Adrenal gland (tissue), 12 donors: Measurements from ENCODE around the gene ST7. TPM values are rescaled to one million over a fixed set of nuclear protein-coding genes. Genes with fewer than 3 reads are reported as not detected.

Experiments used
- DNase-seq, 7 donors: peaks; one replicate each; pipeline ENCODE4 v3.0.0-alpha.2; 2019 to 2020
- H3K27ac ChIP-seq, 5 donors: fragments of 200-600 bp; sonication (generic) in 4 of 5; 1 replicate in 3 of 5; 2 replicates in 2 of 5; pipeline versions ENCODE4 v1.5.1 to v1.8.0; 2016 to 2020; ENCODE audit warnings: mild to moderate bottlenecking in 1 of 5
- H3K27me3 ChIP-seq: fragments of 200-600 bp; 2 replicates; pipeline ENCODE4 v1.8.0; 2021
- H3K36me3 ChIP-seq, 2 donors: fragments of 200-600 bp; replicated peaks in 1 of 2; 1 replicate in 1 of 2; 2 replicates in 1 of 2; pipeline versions ENCODE4 v1.5.1 to v1.8.0; 2018 to 2022
- H3K4me1 ChIP-seq, 2 donors: fragments of 200-600 bp; replicated peaks in 1 of 2; 1 replicate in 1 of 2; 2 replicates in 1 of 2; pipeline versions ENCODE4 v1.5.1 to v1.8.0; 2018 to 2021
- H3K4me3 ChIP-seq, 4 donors: fragments of 200-600 bp; sonication (generic) in 3 of 4; one replicate each; pipeline ENCODE4 v1.5.1; 2016 to 2018
- H3K9me3 ChIP-seq, 3 donors: fragments of 200-600 bp; sonication (generic) in 1 of 3; replicated peaks in 1 of 3; 1 replicate in 2 of 3; 2 replicates in 1 of 3; pipeline versions ENCODE4 v1.5.1 to v1.8.0; 2016 to 2021
- CTCF ChIP-seq, 6 experiments: fragments of 450-650 bp in 4 of 6; fragments of 200-600 bp in 2 of 6; sonication (generic) in 1 of 6; IDR thresholded peaks; 1 replicate in 5 of 6; 2 replicates in 1 of 6; pipeline versions ENCODE4 v1.5.1 to v1.8.0; 2016 to 2021; ENCODE audit warnings: antibody characterized with exemption in 6 of 6, mild to moderate bottlenecking in 2 of 6, moderate library complexity in 1 of 6
- POLR2A ChIP-seq, 2 donors: fragments of 450-650 bp; IDR thresholded peaks; one replicate each; pipeline ENCODE4 v1.6.1; 2017; ENCODE audit warnings: antibody characterized with exemption in 2 of 2, mild to moderate bottlenecking in 2 of 2, moderate library complexity in 1 of 2
- WGBS, 4 donors: extraction: QIAGEN DNeasy Blood & Tissue Kit in 2 of 4; methylation state at CpG; one replicate each; pipeline versions ENCODE4 v1.1.5 to v1.1.7; 2013 to 2017; 5-methylcytosine and 5-hydroxymethylcytosine counted together
- intact Hi-C, 2 donors: fragments of 100-400 bp; cut with DNase I; formaldehyde crosslinking; loops; one replicate each; pipeline versions ENCODE4 v1.14.1 to v1.15.0; 2022 to 2023
- polyA plus RNA-seq, 3 donors: library from polyadenylated mRNA; stranded (reverse); fragments of 200-250 nt in 2 of 3; fragments of 350-450 nt in 1 of 3; fragmentation: Illumina TruSeq in 1 of 3; extraction: RNeasy Lipid Tissue Mini Kit (QIAGEN cat#74804) in 1 of 3; gene quantifications; one replicate each; pipeline ENCODE4 v1.2.3, GENCODE V29; 2013 to 2014
- total RNA-seq, 9 donors: library from RNA; depleted of rRNA in 4 of 9; stranded (reverse); fragments of >200 nt in 4 of 9; fragments of 120-200 nt in 1 of 9; fragmentation: NEBNext Ultra II Directional in 1 of 9; extraction: Animal tissue kit (Norgen Biotek cat#: 25700) in 1 of 9; gene quantifications; one replicate each; pipeline versions ENCODE4 v1.1.0 to v1.2.4, GENCODE V29; 2013 to 2023
- donor health status: healthy with polysubstance abuse.
- donor health status: Bipolar disorder and iron deficiency.
- donor health status: DM: yes; HTN: yes; CAD: no.
- donor health status: DM: no; HTN: no; CAD: no.
- donor health status: DM: no; HTN: no; CAD: no.
- donor health status: DM: yes; HTN: yes; CAD: no.

The ST7 gene
- total and polyA plus RNA-seq, 12 donors, result 15.7 to 69.9 (median 33.1) TPM

- H3K27ac ChIP-seq, result no peak overlapping the region
- no peak for DNase-seq
- no peaks in the 10 kb centered on the region for H3K9me3 ChIP-seq
- H3K27me3 ChIP-seq, result no peaks in the 10 kb centered on the region
- no peaks in the 10 kb centered on the region for H3K36me3 ChIP-seq
- TF ChIP-seq CTCF (IDR thresholded peaks at IDR 0.05), result no peak
- no peak for TF ChIP-seq POLR2A (IDR thresholded peaks at IDR 0.05)
- no peaks in the 10 kb centered on the region for H3K4me1 ChIP-seq
- WGBS, 4 donors, result 86 to 91% (median 88%) methylated on average over 6 of the region's 6 CpGs
- H3K4me3 ChIP-seq, result no peak overlapping the region
- intact Hi-C loops, result no loop called here
These were observed 272.2 kb downstream of the ST7 start for GRCh38 chr7:117225536-117225935.

GRCh38 chr7:117227091-117227490 is 273.8 kb downstream of the ST7 start:
- Histone ChIP-seq H3K9me3 (no peaks in the 10 kb centered on the region), H3K4me3 (no peak overlapping the region), H3K27ac (no peak overlapping the region), H3K36me3 (no peaks in the 10 kb centered on the region), H3K4me1 (no peaks in the 10 kb centered on the region), H3K27me3 (no peaks in the 10 kb centered on the region)
- intact Hi-C loops, result no loop called here
- WGBS, 4 donors, result 80 to 83% (median 81%) methylated on average over 4 of the region's 4 CpGs
- TF ChIP-seq POLR2A (IDR thresholded peaks at IDR 0.05) (no peak), CTCF (IDR thresholded peaks at IDR 0.05) (no peak)
- DNase-seq, result no peak

- no peaks in the 10 kb centered on the region for H3K27me3 ChIP-seq
- no peaks in the 10 kb centered on the region for H3K36me3 ChIP-seq
- no peak overlapping the region for H3K4me3 ChIP-seq
- no peak for DNase-seq
- WGBS, 4 donors, result 97 to 100% (median 97%) methylated on average over 3 of the region's 3 CpGs
- intact Hi-C loops, result no loop called here
- H3K9me3 ChIP-seq, result no peaks in the 10 kb centered on the region
- no peaks in the 10 kb centered on the region for H3K4me1 ChIP-seq
- no peak for TF ChIP-seq POLR2A (IDR thresholded peaks at IDR 0.05)
- no peak for TF ChIP-seq CTCF (IDR thresholded peaks at IDR 0.05)
- no peak overlapping the region for H3K27ac ChIP-seq
These were observed 276.0 kb downstream of the ST7 start for GRCh38 chr7:117229350-117229749.

GRCh38 chr7:117230276-117231046 is 277.2 kb downstream of the ST7 start:
- H3K36me3 ChIP-seq, result no peaks in the 10 kb centered on the region
- H3K4me3 ChIP-seq, result no peak overlapping the region
- TF ChIP-seq POLR2A (IDR thresholded peaks at IDR 0.05), result no peak
- TF ChIP-seq CTCF (IDR thresholded peaks at IDR 0.05), result no peak
- H3K4me1 ChIP-seq, result no peaks in the 10 kb centered on the region
- 87 to 91% (median 90%) methylated on average over 4 of the region's 4 CpGs for WGBS, 4 donors
- no peak overlapping the region for H3K27ac ChIP-seq
- intact Hi-C loops, result no loop called here
- H3K27me3 ChIP-seq, result no peaks in the 10 kb centered on the region
- DNase-seq, result no peak
- H3K9me3 ChIP-seq, result no peaks in the 10 kb centered on the region
